ENCODE data around the gene SLC35G1. TPM values are rescaled to one million over a fixed set of nuclear protein-coding genes. Genes with fewer than 3 reads are reported as not detected.

SLC35G1 gene
- total and polyA plus RNA-seq, 9 donors: 2.7 to 11.1 (median 7.1) TPM

DNA sequence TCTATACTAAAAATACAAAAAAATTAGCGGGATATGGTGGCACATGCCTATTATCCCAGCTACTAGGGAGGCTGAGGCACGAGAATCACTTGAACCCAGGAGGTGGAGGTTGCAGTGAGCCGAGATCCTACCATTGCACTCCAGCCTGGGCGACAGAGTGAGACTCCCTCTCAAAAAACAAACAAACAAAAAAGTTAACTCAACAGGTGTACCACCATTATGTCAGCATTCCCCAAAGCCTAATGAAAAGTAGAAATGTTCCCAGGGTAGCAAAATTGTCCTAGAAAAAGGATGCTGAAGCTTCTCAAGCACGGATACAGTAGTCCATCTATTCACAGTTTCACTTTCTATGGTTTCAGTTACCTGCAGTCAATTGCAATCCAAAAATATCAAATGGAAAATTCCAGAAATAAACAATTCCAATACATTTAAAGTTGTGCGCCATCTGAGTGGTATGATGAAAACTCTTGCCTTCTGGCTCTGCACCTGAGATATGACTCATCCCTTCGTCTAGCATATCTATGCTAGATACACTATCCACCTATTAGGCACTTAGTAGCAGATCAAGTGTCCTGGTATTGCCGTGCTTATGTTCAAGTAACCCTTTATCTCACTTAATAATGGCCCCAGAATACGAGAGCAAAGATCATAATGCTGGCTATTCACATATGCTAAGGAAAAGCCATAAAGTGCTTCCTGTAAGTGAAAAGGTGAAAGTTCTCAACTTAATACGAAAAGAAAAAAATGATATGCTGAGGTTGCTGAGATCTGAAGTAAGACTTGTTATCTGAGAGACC is 37.2 kb upstream of the SLC35G1 start:
- no peak for TF ChIP-seq POLR2A (IDR thresholded peaks at IDR 0.05)
- TF ChIP-seq EP300 (IDR thresholded peaks at IDR 0.05): no peak
- TF ChIP-seq, protein P1, sequence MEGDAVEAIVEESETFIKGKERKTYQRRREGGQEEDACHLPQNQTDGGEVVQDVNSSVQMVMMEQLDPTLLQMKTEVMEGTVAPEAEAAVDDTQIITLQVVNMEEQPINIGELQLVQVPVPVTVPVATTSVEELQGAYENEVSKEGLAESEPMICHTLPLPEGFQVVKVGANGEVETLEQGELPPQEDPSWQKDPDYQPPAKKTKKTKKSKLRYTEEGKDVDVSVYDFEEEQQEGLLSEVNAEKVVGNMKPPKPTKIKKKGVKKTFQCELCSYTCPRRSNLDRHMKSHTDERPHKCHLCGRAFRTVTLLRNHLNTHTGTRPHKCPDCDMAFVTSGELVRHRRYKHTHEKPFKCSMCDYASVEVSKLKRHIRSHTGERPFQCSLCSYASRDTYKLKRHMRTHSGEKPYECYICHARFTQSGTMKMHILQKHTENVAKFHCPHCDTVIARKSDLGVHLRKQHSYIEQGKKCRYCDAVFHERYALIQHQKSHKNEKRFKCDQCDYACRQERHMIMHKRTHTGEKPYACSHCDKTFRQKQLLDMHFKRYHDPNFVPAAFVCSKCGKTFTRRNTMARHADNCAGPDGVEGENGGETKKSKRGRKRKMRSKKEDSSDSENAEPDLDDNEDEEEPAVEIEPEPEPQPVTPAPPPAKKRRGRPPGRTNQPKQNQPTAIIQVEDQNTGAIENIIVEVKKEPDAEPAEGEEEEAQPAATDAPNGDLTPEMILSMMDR (IDR thresholded peaks at IDR 0.05): no peak

DNA sequence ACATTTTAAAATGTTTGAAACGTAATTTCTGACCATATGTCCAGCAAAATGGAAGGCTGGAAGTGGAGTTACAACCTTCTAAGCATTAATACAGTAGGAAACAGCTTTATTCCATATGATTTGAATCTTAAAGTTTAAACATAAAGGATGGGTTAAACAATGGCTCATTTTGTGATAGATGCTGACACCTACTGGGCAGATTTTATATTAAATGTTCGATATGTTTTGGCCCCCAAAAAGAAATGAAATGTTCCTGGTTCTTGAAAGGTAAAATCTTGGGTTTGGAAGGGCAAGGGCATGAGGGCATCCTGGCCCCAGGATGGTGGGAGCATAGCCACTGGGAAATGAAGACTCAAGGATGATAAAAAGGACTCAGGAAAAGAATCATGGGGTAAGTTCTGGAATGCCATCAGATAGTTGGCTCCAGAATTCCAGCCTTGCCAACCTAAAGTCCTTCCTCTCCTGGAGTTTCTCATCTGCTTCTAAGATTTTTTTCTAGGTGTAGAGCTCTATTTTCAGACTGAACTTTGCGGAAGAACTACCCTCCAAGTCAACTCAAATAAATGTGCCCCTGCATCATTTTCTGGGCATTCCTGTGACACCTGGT is 34.6 kb upstream of the SLC35G1 start:
- peaks cover 0 to 4% of the 10 kb centered on the region in 2 donors for H3K9me3 ChIP-seq
- WGBS, 3 donors: 28 to 32% (median 29%) methylated on average over 3 of the region's 3 CpGs
- no peak overlapping the region for H3K4me3 ChIP-seq
- H3K27ac ChIP-seq: no peak overlapping the region
- TF ChIP-seq EP300 (IDR thresholded peaks at IDR 0.05) (no peak), POLR2A (IDR thresholded peaks at IDR 0.05) (no peak)
- TF ChIP-seq, protein P1 (IDR thresholded peaks at IDR 0.05): no peak
- no peaks in the 10 kb centered on the region for H3K36me3 ChIP-seq
- intact Hi-C loops (cut with DNase I): no loop called here
- no peak for DNase-seq
- H3K27me3 ChIP-seq: no peaks in the 10 kb centered on the region
- no peaks in the 10 kb centered on the region for H3K4me1 ChIP-seq (ENCODE audit: insufficient read depth)

More for the DNA sequence above, 37.2 kb upstream of the SLC35G1 start:
- H3K27ac ChIP-seq: no peak overlapping the region
- H3K9me3 ChIP-seq: no peaks in the 10 kb centered on the region
- no peaks in the 10 kb centered on the region for H3K36me3 ChIP-seq
- DNase-seq: no peak
- WGBS, 3 donors: 81 to 85% (median 83%) methylated on average over 10 of the region's 10 CpGs
- H3K27me3 ChIP-seq: no peaks in the 10 kb centered on the region
- intact Hi-C loops (cut with DNase I): no loop called here
- H3K4me1 ChIP-seq (ENCODE audit: insufficient read depth): no peaks in the 10 kb centered on the region
- H3K4me3 ChIP-seq: no peak overlapping the region

DNA sequence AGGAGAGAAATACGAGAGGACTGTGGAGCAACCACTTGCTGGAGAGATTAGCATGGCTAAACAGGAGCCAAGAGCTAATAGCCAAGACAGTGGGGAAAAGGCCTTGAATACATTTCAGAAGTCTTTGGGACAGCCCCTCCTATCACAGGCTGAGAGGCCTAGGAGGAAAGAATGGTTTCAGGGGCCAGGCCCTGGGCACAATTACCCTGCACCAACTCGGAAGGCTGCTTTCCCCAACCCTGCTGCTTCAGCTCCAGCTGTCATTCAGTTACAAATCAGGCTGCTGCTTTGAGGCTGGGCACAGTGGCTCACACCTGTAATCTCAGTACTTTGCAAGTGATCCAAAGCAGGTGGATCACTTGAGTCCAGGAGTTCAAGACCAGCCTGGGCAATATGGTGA is 32.0 kb upstream of the SLC35G1 start:
- intact Hi-C loops (cut with DNase I): no loop called here
- H3K4me3 ChIP-seq: no peak overlapping the region
- no peak for DNase-seq
- no peak overlapping the region for H3K27ac ChIP-seq
- WGBS, 3 donors: 58 to 72% (median 69%) methylated on average over 2 of the region's 2 CpGs
- no peaks in the 10 kb centered on the region for H3K4me1 ChIP-seq (ENCODE audit: insufficient read depth)
- TF ChIP-seq POLR2A (IDR thresholded peaks at IDR 0.05): no peak
- TF ChIP-seq, protein P1 (IDR thresholded peaks at IDR 0.05): no peak
- TF ChIP-seq EP300 (IDR thresholded peaks at IDR 0.05): no peak
- H3K27me3 ChIP-seq: no peaks in the 10 kb centered on the region
- no peaks in the 10 kb centered on the region for H3K36me3 ChIP-seq
- peaks cover 0 to 4% of the 10 kb centered on the region in 2 donors for H3K9me3 ChIP-seq

DNA sequence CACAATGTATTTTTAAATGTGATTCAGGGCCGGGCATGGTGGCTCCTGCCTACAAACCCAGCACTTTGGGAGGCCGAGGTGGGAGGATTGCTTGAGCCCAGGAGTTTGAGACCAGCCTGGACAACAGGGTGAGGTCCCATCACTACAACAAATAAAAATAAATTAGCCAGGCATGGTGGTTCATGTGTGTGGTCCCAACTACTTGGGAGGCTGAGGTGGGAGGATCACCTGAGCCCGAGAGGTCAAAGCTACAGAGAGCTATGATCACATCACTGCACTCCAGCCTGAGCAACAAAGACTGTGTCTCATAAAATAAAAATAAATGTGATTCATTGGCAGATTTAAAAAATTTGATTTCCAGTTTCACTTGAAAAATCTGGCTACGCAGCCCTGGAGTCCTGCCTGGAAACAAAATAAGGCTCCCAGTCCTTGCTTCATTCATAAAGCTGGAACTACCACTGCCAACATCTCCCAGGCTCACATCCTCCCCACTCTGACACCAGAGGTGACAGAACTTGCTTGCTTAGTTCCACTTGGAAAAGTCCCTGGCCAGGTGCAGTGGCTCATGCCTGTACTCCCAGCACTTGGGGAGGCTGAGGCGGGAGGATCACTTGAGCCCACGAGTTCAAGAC is 27.9 kb upstream of the SLC35G1 start:
- intact Hi-C loops (cut with DNase I): no loop called here
- Histone ChIP-seq H3K36me3 (no peaks in the 10 kb centered on the region), H3K27me3 (no peaks in the 10 kb centered on the region), H3K9me3 (peaks cover 0 to 4% of the 10 kb centered on the region in 2 donors), H3K4me1 (ENCODE audit: insufficient read depth) (no peaks in the 10 kb centered on the region), H3K4me3 (no peak overlapping the region), H3K27ac (no peak overlapping the region)
- 63 to 77% (median 75%) methylated on average over 6 of the region's 6 CpGs for WGBS, 3 donors
- TF ChIP-seq POLR2A (IDR thresholded peaks at IDR 0.05) (no peak), EP300 (IDR thresholded peaks at IDR 0.05) (no peak)
- TF ChIP-seq, protein P1 (IDR thresholded peaks at IDR 0.05): no peak
- no peak for DNase-seq
